HG02852 (cell line): ENCODE data around the gene SLC66A1.
"Not testable (repeated sequence)": the region's sequence is repeated elsewhere in the genome, so short reads cannot be mapped to it uniquely, and the experiment has no call there.

Experiments used
- ATAC-seq: cut with Tn5 transposase; IDR thresholded peaks from one replicate; pipeline ENCODE4 v1.9.1; 2021; ENCODE audit warnings: mild to moderate bottlenecking, moderate library complexity; ENCODE audit not compliant: unreplicated experiment

Gene SLC66A1

DNA sequence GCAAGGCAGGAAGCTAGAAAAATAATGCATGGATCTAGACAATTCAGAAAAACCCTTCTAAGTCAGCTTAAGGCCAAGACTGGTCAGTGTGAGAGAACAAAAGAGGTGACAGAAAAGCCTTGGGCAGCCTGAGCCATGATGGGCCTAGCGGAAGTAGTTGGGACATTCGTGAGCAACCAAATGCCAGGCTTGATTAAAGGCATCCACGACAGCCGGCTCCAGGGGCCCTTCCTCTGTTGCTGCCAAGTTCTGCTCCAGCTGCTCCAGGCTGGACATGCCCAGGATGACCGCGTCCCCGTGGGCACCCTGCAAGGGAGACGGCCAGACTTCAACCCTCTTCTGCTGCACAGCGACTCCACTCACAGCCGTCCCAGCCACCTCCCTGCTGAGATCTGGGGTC is 8.0 kb upstream of the SLC66A1 start:
- ATAC-seq, result not testable (repeated sequence)

DNA sequence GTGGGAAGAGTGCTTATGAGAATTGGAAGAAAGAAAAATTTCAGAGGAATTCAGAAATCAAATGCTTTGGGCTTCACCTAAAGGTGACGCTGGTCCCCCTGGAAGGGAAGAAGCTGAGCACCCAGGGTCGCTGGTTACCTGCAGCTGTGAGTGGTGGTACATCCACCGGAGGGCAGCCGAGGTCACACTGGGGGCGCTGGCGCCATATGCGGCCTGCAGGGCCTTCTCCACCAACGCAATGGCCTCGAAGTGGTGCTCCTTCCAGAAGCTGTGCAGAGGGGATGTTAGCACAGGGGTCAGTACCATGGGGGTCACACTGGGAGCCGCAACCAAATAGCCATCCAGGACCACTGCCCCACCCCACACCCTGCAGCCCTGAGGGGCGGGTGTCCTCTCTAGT is 6.2 kb upstream of the SLC66A1 start:
- ATAC-seq, result no peak

DNA sequence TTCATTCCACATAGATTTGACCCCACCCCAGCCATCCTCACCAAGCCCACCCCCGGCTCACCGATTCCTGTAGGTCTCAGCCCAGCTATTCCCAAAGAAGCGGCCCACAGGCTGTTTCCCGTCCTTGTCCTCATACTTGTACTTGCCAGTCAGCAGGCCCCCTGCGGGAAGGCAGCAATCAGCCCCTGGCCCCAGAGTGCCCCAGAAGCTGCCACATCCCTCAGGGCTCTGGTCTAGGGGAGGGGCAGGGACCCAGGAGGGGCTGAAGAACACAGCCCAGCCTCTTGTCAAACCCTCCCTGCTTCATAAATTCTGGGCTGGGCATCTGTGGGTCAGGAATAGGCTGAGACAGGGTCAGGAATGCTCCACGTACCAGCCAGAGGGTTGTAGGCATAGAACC is 5.2 kb upstream of the SLC66A1 start:
- no peak for ATAC-seq

DNA sequence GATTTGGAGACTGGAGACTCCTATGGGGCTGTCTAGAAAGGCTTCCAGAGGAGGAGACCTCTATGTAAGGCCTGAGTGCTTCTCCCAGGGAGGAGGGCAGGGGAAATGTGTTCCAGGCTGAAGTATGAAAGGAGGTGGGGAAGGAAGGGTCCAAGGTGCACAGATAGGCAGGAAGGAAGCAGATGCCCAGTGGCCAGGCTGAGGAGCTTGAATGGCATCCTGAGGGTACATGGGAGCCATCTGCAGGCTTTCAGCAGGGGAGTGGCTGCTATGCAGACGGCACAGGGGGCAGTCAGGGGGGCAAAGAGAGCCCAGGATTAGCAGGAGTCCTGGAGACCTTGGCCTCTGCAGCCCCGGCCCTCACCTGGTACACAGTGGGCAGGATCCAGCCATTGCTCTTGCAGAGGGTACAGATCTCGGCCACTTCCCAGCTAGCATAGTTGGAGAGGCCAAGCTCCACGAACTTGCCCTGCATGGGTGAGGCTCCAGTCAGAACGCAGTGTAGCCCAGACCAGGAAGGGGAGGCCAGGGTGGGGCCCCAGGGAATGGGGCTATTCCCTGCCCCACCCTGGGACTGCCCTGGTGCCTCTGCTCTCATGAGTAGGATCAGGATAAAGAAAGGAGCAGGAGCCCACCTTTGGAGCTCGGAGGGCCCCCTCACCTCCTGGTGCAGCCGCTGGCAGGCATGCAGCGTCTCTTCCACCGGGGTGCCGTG is 4.2 kb upstream of the SLC66A1 start:
- ATAC-seq, result no peak

DNA sequence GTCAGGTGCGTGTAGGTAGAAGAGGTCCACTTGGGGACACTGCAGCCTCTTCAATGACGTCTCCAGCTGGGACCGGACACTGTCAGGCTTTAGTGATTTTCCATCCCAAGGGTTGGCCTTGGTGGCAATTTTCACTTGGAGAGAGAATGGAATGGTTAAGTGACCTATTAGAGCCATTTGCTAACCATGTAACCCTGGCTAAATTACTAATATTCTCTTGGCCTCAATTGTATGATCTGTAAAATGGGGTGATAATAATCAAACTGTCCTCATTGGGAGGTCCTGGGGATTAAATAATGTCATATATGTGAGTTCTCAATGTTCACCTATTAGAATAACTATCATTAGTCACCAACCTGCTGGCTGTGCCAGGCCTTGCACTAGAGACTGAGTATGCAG is 3.6 kb upstream of the SLC66A1 start:
- ATAC-seq, result no peak

DNA sequence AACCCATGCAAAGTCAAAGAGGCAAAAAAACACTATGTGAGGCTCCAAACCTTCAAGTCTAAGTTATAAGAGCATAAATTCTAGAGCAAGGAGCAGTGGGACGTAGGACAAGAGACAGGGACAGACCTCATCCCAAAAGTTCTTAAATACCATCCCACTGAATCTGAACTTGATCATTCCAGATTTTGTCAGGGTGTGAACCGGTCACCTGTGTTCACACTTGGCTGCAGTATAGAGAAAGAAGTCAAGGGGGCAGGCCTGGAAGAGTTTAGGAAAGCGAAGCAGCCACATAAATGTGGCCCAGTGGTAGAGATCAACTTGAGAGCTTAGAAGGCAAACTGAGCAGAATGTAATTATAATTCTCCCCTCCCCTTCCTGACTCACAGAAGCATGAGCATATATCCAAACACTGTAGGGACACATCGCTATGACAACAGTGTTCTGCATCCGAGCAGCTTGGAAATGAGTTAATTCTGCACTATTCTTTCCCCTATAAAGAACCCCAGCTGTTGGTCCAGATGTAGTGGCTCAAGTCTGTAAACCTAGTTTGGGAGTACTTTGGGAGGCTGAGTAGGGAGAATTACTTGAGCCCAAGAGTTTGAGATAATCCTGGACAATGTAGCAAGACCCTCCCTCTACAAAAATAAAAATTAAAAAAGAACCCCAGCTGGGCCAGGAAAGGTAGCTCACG is 2.9 kb upstream of the SLC66A1 start:
- ATAC-seq, result no peak

DNA sequence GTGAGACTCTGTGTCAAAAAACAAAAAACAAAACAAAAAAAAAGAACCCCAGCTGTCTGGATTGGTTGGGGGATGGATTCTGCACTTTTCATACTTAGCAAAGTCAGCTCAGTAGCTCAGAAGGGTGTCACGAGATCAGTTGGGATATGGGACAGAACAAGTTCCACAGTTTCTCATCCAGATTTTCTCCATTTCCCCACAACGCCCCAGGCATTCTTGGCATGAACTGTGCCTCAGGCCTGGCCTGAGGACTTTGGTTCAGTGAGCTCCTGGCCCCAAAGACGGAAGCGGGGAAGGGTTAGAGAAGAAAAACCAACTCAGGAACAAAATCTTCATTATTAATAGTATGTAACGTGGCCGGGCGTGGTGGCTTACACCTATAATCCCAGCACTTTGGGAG is 2.1 kb upstream of the SLC66A1 start:
- no peak for ATAC-seq

DNA sequence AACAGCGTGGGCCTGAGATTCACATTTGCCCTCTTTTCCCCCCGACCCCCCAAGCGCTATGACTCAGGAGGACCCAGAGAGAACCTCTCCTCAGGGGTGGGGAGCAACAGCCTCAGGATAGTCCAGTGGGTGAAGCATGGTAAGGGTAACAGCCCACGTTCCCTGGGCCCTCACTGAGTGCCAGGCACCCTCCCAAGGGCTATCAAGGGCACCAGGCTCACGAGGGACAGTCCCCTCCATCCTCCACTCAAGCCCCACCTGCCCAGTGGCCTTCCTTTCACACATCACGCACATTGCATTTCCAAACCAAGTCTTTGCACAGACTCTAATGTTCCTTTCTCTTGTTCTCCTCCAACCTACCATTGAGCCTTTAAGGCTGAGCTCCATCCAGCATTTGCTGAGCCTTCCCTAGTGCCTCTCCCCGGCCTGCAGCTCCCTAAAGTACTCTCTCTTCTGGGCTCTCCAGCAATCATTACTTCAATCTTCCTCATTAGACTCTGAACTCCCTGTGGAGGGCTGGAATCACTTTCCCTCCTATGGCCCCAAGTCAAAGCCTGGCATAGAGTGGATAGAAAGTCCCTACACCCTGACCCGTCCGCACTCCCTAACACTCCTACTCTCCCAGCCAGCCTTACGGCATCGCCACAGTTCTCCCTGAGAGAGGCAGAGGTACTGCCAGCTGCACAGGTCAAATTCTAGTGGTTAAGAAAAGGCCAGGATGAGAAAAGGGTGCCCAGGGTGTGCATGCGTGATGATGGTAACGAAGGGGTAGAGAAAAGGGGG is 1.2 kb upstream of the SLC66A1 start:
- ATAC-seq, result no peak

DNA sequence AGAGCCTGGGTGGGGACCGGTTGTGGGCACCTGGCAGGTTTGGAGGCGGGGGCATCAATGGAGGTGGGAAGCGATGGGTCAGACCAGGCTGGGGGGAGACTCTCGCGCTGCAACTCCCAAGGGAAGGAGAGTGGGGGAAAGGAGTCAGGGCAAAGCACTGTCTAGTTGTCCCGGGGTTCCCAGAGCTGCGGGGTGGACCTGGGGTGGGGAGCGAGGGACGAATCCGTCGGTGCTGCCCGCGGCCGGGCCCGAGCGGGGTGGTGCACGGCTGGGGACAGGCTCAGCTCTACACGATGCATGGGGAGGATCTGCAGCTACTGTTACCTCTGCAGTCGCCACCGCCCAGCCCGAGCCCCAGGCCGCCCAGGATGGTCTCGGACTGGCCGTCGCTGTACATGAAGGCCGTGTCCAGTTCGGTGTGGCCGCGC is 609 bp upstream of the SLC66A1 start:
- ATAC-seq, result peak; percentile 4

DNA sequence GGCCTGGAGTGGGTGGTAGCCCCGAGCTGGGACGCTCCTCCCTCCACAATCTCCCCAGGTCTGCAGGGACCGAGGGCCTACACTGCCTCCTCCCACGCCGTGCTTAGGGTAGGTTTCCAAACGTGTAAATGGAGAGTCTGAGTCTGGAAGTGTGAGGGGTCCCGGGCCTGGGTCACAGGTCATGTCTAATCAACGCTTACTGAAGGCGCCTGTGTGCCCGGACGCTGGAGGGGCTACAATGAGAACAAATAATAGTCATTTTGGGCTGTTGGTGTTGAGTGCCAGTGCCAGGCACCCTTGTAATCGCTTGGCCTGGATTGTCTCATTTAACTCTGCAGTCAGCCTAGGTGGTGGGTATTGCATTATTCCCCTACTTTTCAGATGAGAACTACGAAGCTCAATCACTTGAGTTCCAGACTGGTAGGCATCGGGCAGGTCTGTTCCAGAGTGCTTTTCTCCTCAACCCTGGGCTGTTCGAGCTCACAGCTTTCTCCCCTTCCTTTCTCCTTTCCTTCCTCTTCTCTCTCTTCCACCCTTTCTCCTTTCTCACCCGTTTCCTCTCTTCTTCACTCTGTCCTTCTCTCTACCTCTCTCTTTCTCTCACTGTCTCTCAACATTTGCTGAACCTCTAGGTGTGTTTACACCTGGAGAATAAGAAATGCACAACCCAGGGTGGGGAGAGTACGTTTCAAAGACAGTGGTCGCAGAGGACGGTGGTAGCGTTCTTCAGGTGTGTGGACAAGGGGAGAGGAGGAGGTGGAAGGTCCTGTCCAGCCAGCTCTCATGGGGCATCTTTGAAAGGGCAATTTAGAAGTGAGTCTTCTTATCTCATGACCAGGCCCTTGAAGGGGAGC is 883 bp downstream of the SLC66A1 start:
- ATAC-seq, result no peak

DNA sequence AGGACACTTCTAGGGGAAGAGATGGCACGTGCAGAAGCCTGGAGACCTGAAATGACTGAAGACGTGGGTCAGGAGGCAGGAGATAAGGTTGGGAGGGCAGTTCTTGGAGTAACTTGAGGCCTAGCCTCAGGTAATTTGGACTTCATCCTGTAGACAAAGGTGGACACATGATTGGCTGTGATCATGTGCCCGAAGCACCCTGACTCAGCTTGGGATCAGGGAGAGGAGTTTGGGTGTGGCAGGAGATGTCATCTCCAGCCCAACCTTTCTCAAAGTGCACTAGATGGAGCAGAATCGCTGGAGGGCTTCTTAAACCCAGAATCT is 1.5 kb downstream of the SLC66A1 start:
- no peak for ATAC-seq

DNA sequence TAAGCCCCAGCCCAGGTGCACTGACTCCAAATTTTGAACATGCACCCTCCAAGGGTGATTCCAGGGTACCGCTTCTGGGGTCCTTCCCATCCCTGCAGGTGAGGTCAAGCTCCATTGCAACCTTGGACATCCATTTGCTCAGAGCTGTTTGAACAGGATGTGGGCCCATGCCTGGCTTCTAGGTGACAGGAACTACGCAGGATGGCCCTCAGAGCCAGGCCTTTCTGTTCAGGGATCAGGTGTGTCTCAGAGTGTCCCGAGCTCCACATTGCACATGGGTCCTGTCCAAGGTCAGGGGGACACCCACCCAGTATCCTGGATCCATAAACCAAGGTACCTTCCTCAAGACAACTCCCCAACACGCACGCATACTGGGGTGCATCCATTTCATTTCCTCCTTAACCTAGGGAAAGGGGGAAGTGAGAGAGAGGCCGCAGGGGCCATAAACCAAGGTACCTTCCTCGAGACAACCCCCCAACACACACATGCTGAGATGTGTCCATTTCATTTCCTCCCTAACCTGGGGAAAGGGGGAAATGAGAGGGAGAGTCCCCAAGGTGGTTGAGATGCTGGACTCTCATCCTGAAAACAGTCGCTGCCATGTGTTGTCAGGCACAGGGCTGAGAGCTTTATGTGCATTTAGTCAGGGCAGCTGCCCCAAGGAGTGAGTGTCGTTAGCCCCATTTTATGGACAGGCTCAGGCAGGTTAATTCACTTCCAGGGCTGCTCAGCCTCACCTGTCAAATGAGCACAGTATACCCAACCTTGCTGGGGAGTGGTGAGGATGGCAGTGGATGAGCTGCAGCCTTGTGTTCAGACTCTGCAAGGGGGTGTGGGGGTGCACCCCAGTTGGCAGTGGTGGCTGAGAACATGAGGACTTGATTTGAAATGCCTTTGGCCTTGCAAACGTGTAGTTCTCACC is 2.1 kb downstream of the SLC66A1 start:
- ATAC-seq, result no peak

DNA sequence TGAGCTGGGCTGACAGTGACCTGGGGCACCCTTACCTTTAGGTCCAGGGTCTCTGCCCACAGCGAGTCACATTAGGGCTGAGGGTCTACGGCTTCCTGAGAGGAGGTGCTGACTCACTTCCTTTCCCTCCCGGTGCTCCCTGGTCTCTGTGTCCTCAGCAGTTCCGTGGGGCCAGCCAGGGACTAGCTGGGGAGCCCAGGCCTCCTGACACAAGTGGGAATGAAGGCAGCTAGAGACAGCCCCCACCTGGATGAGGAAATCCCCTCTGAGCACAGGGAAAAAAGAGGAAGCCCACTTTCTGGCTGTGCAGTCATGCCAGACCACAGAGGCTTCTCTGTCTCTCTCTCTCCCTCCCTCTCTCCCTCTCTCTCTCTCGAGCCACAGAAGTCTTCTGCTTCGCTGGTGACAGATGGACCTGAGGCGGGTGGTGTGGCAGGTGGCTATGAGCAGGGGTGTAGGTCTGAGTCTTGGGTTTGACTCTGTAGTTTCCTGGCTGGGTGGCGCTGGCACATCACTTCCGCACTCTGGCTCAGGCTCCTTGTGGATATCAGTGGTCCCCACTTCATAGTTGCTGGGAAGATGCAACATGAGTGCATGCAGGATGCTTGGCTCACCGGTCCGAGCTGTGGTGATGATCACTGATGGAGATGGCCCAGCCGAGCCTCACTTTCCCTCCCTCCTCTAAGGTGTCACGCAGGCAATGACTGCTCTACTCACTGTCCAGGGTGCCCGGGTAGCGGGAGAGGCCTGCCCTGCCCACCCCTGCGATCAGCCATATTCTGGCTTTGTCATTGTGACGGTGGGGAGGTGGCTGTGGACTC is 3.5 kb downstream of the SLC66A1 start:
- peak; percentile 29 for ATAC-seq

DNA sequence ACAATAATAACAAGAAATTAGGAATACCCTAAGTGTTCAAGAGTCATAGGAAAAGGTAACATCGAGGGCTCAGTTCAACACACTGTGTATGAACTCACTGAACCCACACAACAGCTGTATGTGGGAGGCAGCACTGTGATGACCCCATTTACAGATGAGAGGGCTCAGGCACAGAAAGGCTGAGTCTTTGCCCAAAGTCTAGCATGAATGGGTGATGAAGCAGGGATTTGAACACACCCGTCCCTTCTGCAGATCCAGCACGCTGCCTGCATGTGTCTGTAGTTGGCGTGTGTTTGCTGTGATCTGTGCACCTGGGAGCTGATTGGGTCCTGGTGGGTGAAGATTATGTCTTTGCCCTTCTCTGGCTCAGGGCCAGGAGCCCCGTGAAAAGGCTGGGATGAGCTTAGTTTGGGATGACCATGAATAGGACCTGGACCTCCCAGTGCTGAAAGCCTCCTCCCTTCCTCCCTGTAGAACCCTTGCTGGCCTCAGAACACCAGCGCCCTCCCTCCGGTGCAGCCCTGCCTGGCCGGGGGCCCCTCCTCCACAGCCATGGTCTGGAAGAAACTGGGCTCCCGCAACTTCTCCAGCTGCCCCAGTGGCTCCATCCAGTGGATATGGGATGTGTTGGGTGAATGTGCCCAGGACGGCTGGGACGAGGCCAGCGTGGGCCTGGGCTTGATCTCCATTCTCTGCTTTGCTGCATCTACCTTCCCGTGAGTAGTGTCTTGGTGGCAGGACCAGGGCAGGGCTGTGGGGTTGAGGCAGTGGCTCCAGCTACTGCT is 5.2 kb downstream of the SLC66A1 start:
- ATAC-seq, result no peak

DNA sequence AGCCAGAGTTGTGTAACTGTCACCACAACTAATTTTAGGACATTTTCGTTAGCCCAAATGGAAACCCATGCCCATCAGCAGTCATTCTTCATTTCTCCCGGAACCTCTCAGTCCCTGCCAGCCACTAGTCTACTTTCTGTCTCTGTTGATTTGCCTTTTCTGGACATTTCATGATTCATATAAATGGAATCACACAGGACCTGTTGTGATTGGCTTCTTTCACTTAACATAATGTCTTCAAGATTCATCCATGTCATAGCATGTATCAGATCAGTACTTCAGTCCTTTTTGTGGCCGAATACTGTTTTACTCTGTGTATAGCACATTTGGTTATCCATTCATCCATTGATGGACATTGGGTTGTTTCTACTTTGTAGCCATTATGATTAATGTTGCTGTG is 7.1 kb downstream of the SLC66A1 start:
- no peak for ATAC-seq

DNA sequence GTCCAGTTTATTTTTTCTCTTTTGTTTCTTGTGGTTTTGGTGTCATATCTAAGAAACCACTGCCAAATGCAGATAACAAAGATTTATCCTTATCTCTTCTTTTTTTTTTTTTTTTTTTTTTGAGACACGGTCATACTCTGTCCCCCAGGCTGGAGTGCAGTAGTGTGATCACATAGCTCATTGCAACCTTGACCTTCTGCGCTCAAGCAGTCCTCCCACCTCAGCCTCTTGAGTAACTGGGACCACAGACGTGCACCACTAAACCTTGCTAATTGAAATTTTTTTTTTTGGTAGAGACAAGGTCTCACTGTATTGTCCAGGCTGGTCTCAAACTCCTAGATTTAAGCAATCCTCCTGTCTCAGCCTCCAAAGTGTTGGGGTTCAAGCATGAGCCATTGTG is 8.9 kb downstream of the SLC66A1 start:
- ATAC-seq, result no peak

DNA sequence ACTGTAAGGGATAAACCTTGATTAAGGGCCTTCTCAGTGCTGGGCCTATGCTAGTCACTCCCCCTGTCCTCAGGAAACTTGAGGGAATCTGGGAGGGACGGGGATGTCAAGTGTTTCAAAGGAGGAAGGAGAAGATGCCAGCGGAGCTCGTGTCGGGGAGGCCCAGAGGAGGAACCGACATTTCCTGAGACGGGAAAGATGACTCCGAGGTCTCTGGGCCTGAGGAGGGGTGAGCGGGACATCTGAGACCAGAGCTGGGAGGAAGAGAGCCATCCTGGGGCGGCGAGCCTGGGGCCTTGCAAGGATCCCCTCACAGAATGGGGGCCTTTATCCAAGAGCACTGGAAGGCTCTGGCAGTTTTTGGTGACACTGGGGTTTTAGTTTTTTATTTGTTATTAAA is 10.4 kb downstream of the SLC66A1 start:
- ATAC-seq, result no peak

DNA sequence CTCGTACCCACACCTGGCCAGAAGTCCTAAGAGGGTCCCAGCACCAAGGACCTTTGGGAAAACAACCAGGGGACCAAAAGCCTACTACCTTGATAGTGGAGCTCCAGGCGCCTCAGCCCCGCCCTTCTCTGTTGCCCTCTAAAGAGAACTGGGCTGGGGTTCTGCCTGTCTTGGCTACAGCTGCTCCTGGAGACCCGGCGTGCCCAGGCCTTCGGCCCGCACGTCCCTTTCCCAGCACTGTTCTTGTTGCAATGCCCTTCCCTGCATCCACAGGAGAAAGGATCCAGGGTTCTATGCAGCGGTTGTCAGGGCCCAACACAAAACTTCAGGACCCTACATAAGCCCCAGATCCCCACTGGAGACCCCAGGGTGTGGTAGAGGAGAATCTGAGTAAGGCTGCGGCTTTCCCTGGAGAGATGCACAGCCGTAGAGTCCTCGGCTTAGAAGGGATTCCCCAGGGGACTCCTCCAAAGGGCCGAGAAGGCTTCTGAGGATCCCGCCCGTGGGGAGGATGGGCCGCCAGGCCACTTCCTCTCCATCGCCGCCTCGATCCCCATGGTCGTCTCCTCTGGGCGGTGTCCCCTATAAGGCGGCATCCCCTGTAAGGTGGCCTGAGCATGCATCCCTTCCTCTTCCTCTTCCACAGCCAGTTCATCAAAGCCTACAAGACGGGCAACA is 12.0 kb downstream of the SLC66A1 start:
- ATAC-seq, result no peak
